ENCODE results near the gene RALGPS1. TPM values are rescaled to one million over a fixed set of nuclear protein-coding genes. Genes with fewer than 3 reads are reported as not detected.

RALGPS1 gene
- total RNA-seq, 1 donor from 2014 or later, result 3.2 TPM

DNA sequence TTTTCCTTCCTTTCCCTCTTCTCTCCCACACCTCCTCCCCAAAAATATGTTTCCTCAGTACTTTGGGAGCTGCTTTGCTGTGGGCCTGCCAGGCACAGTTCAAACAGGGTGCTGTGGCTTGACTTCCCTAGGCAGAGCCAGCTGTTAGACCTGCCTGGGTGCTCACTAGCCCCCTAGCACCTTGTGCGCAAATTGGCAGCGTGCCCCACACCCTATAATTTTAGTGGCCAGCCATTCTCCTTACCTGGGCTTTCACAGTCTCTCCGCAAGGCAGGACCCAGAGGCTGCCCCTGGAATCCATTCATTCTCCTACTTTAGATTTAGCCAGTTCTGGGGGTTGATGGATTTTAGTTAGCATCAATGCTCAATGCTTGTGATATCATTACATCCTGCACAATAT, 135.6 kb downstream of the RALGPS1 start:
- DNase-seq (ENCODE audit: low spot score), result no peak

GRCh38 chr9:127050591-127051001, 136.0 kb downstream of the RALGPS1 start:
- no peak for ATAC-seq
- no peak for DNase-seq (ENCODE audit: low spot score)

More for the DNA sequence above, 135.6 kb downstream of the RALGPS1 start:
- no peak for ATAC-seq

GRCh38 chr9:127051881-127052595, 137.5 kb downstream of the RALGPS1 start:
- DNase-seq (ENCODE audit: low spot score) (no peak), ATAC-seq (no peak)

GRCh38 chr9:127053057-127053821, 138.7 kb downstream of the RALGPS1 start:
- ATAC-seq (peak; percentile 42), DNase-seq (ENCODE audit: low spot score) (peak; percentile 44)

DNA sequence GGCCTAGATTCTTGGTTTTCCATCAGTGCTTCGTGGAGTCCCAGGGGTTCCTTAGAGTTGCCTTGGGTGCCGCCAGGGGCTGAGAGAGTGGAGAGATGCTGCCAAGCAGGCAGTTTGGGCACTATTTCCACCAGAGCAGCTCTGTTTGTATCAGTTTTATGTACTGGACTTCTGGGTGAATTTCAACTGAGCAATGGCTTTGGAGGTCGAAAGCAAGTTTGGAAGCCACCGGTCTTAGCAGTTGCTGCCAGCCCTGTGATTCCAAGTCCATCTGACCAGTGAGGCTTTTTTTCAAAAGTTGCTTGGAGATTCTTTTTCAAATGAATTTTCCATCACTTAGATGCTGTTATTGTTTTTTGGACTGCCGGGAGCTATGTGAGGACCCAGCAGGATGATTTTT, 139.4 kb downstream of the RALGPS1 start:
- no peak for ATAC-seq
- DNase-seq (ENCODE audit: low spot score), result no peak

GRCh38 chr9:127055745-127056402, 141.3 kb downstream of the RALGPS1 start:
- DNase-seq (ENCODE audit: low spot score), result no peak
- no peak for ATAC-seq

DNA sequence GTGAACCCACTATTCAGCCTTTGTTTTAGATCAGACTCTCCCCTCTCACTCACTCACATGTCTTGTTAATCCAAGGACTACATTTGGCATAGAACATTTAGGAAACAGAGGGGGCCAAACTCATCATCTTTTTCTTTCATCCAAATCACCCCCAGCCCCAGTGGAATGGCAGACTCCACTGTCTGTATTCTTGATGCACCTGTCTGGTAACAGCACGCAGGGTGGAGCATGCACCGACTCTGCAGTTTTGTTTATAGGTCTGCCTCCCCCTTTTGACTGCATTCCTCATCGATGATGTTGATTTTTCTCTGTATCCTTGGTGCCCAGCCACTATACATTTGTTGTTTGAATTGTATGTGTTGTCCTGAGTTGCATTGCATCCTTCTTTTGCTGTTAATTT, 141.9 kb downstream of the RALGPS1 start:
- no peak for ATAC-seq
- no peak for DNase-seq (ENCODE audit: low spot score)

DNA sequence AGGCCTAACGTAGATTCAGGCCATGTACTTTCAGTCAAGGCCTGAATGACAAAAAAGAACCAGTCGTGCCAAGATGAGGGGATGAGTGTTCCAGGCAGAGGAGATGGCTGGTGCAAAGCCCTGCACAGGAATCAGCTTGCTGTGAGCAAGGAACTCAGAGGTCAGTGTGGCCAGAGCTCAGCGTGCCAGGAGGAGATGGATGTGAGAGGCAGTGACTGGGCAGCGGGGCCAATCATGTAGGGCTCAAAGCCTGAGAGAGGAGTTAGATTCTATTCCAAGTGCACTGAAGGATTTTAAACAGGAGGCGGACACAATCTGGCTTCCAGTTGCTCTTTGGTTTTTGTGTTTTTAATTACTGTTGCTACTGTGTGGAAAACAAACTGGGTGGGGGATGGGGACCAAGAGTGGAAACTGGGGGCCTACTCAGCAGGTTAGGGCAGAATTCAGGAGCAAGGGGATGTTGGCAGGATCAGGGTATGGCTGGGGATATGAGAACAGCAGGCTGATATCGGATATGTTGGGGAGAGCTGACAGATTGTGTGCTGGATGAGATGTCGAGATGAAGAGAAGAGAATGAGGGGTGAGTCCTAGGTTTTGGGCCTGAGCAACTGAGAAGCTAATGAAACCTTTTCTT, 143.5 kb downstream of the RALGPS1 start:
- no peak for ATAC-seq
- DNase-seq (ENCODE audit: low spot score), result no peak

DNA sequence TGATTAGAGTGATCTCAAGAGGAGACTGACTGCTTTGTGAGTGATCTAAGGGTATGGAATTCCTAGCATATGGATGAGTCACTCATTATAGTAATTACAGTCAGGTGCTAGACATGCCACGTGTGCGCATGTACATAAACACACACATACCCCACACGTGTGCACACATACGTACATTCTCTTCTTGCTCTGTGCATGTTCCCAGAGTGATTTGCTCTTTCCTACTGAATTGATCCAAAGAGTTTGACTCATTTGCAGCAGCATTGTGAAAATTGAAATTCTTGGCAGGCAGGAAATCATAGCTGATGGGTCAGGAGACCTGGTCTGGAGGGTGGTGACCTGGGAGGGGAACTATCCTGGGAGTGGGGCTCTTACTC, 144.1 kb downstream of the RALGPS1 start:
- no peak for ATAC-seq
- DNase-seq (ENCODE audit: low spot score), result no peak

DNA sequence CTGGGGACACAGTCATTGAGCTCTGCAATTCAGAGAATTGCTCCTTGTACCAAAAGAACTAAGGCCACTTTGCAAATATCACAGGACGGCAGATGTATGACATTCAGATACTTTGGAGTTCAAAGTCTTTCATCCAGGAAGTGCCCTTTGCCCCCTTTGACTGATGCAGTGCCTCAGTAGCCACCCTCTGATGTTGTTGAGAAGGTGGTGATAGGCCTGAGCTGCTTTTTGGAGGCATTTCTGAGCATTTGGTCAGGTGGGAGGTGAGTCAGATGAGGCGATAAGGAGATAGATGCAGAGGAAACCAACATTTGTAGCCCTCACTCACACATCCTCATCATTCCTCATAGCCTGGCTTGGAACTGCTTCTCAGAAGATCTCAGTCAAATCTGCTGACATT, 144.4 kb downstream of the RALGPS1 start:
- DNase-seq (ENCODE audit: low spot score) (no peak), ATAC-seq (no peak)

GRCh38 chr9:127059765-127060361, 145.3 kb downstream of the RALGPS1 start:
- no peak for ATAC-seq

GRCh38 chr9:127061411-127061810, 146.8 kb downstream of the RALGPS1 start:
- ATAC-seq, result no peak
- DNase-seq (ENCODE audit: low spot score), result no peak

More at GRCh38 chr9:127059765-127060361, 145.3 kb downstream of the RALGPS1 start:
- no peak for DNase-seq (ENCODE audit: low spot score)

DNA sequence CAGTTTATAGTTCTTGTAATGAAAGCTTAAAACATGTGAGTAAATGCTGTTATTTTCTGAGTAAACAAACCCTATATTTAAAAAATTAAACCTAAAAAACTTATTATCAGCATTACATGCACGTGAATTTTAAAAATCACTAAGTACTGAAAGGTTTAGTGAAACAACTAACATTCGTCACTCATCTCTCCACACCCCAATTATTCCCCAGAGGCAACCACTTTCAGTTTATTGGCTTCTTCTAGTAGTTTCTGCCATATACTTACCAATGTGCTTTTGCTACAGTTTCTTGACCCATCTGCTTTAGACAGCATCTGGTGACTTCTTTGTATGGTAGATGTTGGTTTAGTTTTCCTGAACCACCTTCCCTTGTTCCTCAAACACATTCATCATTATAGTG, 149.8 kb downstream of the RALGPS1 start:
- no peak for DNase-seq (ENCODE audit: low spot score)
- no peak for ATAC-seq

- DNase-seq (ENCODE audit: low spot score) (no peak), ATAC-seq (no peak)
Observed at GRCh38 chr9:127065592-127065991, 151.0 kb downstream of the RALGPS1 start.

DNA sequence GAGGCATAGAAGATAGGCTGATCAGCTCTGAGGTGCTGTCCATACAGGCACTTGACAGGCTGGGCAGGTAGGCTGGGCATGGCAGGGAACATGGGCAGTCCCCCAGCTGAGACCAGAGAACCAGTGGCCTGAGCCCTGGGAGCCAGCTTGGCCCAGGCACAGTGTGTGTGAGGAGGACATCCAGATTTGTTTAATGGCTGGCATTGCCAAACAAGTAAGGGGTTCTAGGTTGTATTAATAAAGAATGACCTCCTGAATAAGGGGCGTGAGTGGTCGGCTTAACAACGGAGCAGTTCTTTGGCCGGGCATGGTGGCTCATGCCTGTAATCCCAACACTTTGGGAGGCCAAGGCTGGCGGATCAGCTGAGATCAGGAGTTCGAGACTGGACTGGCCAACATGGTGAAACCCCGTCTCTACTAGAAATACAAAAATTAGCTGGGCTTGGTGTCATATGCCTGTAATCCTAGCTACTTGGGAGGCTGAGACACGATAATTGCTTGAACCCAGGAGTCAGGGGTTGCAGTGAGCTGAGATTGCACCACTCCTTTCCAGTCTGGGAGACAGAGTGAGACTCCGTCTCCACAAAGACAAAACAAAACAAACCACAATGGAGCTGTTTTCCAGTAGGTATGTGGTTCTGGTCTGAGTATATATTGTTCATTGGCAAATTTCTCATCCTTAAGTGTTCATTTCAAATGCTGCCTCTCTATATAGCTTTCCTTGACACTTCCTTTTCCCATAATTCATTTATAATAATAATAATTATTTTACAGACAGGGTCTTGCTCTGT, 151.7 kb downstream of the RALGPS1 start:
- no peak for DNase-seq (ENCODE audit: low spot score)
- no peak for ATAC-seq

DNA sequence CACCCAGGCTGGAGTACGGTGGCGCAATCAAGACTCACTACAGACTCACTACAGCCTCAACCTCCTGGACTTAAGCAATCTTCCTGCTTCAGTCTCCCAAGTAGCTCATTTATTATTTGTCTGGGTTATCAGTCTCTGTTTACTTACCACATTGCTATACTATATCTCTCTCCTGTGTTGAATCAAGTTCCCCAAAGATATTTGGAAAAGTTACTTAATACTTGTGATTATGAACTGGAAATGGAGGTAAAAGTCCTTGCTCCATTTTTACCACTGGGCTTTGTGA, 152.2 kb downstream of the RALGPS1 start:
- no peak for ATAC-seq
- no peak for DNase-seq (ENCODE audit: low spot score)

GRCh38 chr9:127067603-127068220, 153.1 kb downstream of the RALGPS1 start:
- DNase-seq (ENCODE audit: low spot score) (no peak), ATAC-seq (no peak)

GRCh38 chr9:127074561-127075548, 160.3 kb downstream of the RALGPS1 start:
- DNase-seq (ENCODE audit: low spot score), result peak; percentile 15
- ATAC-seq, result no peak
